ENCODE data around the gene ELOVL2.

The ELOVL2 gene

GRCh38 chr6:10939840-10940239 lies 104.3 kb downstream of the ELOVL2 start:
- Histone ChIP-seq H3K36me3 (ENCODE audit: low read length) (no peaks in the 10 kb centered on the region), H4K20me1 (ENCODE audit: low read depth, low read length) (no peaks in the 10 kb centered on the region)
- TF ChIP-seq EZH2phosphoT487 (conservative IDR thresholded peaks at IDR 0.05; ENCODE audit: low read length): no peak
- TF ChIP-seq CTCF (IDR thresholded peaks at IDR 0.05; ENCODE audit: insufficient read depth, low read length, poor library complexity, severe bottlenecking): no peak

GRCh38 chr6:10933126-10933525 lies 111.0 kb downstream of the ELOVL2 start:
- Histone ChIP-seq H3K9me2 (replicated peaks; ENCODE audit: insufficient read depth, low read length) (no peaks in the 10 kb centered on the region), H3K79me2 (ENCODE audit: insufficient read depth, low read length) (no peaks in the 10 kb centered on the region), H3K9me3 (ENCODE audit: insufficient read depth, low read length) (no peaks in the 10 kb centered on the region), H4K20me1 (ENCODE audit: low read depth, low read length) (no peaks in the 10 kb centered on the region), H3F3A (ENCODE audit: insufficient read depth) (no peaks in the 10 kb centered on the region), H3K4me3 (ENCODE audit: insufficient read depth, low read length, poor library complexity, severe bottlenecking) (no peak overlapping the region), H3K4me2 (ENCODE audit: low read depth, low read length, poor library complexity, severe bottlenecking) (no peak overlapping the region), H3K27ac (ENCODE audit: low read depth, low read length) (no peak overlapping the region), H3K36me3 (ENCODE audit: low read length) (no peaks in the 10 kb centered on the region), H3K27me3 (ENCODE audit: low read length) (no peaks in the 10 kb centered on the region), H3K9ac (ENCODE audit: low read length) (no peak overlapping the region), H2AFZ (ENCODE audit: low read depth, low read length, severe bottlenecking) (no peak overlapping the region)
- TF ChIP-seq EZH2phosphoT487 (conservative IDR thresholded peaks at IDR 0.05; ENCODE audit: low read length) (no peak), CTCF (IDR thresholded peaks at IDR 0.05; ENCODE audit: insufficient read depth, low read length, poor library complexity, severe bottlenecking) (no peak)

More at GRCh38 chr6:10939840-10940239, 104.3 kb downstream of the ELOVL2 start:
- Histone ChIP-seq H2AFZ (ENCODE audit: low read depth, low read length, severe bottlenecking) (no peak overlapping the region), H3K27ac (ENCODE audit: low read depth, low read length) (no peak overlapping the region), H3K79me2 (ENCODE audit: insufficient read depth, low read length) (no peaks in the 10 kb centered on the region), H3K4me2 (ENCODE audit: low read depth, low read length, poor library complexity, severe bottlenecking) (no peak overlapping the region), H3K9me2 (replicated peaks; ENCODE audit: insufficient read depth, low read length) (no peaks in the 10 kb centered on the region), H3F3A (ENCODE audit: insufficient read depth) (no peaks in the 10 kb centered on the region), H3K4me3 (ENCODE audit: insufficient read depth, low read length, poor library complexity, severe bottlenecking) (no peak overlapping the region), H3K27me3 (ENCODE audit: low read length) (no peaks in the 10 kb centered on the region), H3K9me3 (ENCODE audit: insufficient read depth, low read length) (no peaks in the 10 kb centered on the region), H3K9ac (ENCODE audit: low read length) (no peak overlapping the region)

All from SU-DHL-6 (cell line).